ENCODE data around the gene LGALSL.

The LGALSL gene

GRCh38 chr2:64471600-64471999 lies 17.6 kb downstream of the LGALSL start:
- no peak for DNase-seq

GRCh38 chr2:64472881-64473280 lies 18.9 kb downstream of the LGALSL start:
- no peak for DNase-seq

- no peak for DNase-seq
These were observed 20.2 kb downstream of the LGALSL start for GRCh38 chr2:64474121-64474571.

- no peak for DNase-seq
These were observed 20.7 kb downstream of the LGALSL start for GRCh38 chr2:64474636-64475035.

- DNase-seq, result no peak
These were observed 23.1 kb downstream of the LGALSL start for GRCh38 chr2:64477037-64477436.

- no peak for DNase-seq
These were observed 24.0 kb downstream of the LGALSL start for GRCh38 chr2:64477979-64478378.

GRCh38 chr2:64478502-64479230 lies 24.7 kb downstream of the LGALSL start:
- no peak for DNase-seq

GRCh38 chr2:64479259-64480117 lies 25.5 kb downstream of the LGALSL start:
- DNase-seq, result peak; percentile 64

- DNase-seq, result no peak
These were observed 27.7 kb downstream of the LGALSL start for GRCh38 chr2:64481665-64482064.

GRCh38 chr2:64482243-64482642 lies 28.3 kb downstream of the LGALSL start:
- no peak for DNase-seq

GRCh38 chr2:64482765-64483504 lies 29.0 kb downstream of the LGALSL start:
- no peak for DNase-seq

- no peak for DNase-seq
These were observed 31.4 kb downstream of the LGALSL start for GRCh38 chr2:64485331-64485730.

- peak; percentile 67 for DNase-seq
These were observed 32.0 kb downstream of the LGALSL start for GRCh38 chr2:64485961-64486360.

GRCh38 chr2:64487256-64488049 lies 33.5 kb downstream of the LGALSL start:
- DNase-seq, result peak; percentile 77

GRCh38 chr2:64488050-64488974 lies 34.4 kb downstream of the LGALSL start:
- peak; percentile 88 for DNase-seq

- no peak for DNase-seq
These were observed 35.3 kb downstream of the LGALSL start for GRCh38 chr2:64489081-64489751.

- no peak for DNase-seq
These were observed 37.5 kb downstream of the LGALSL start for GRCh38 chr2:64491426-64491825.

- no peak for DNase-seq
These were observed 38.3 kb downstream of the LGALSL start for GRCh38 chr2:64492272-64492671.

- DNase-seq, result no peak
These were observed 38.9 kb downstream of the LGALSL start for GRCh38 chr2:64492821-64493220.

GRCh38 chr2:64493788-64494187 lies 39.8 kb downstream of the LGALSL start:
- DNase-seq, result no peak

GRCh38 chr2:64498438-64498837 lies 44.5 kb downstream of the LGALSL start:
- DNase-seq, result no peak

All from NCI-H510A treated with DMSO at 0.1 percent for 48 hours (cell line).